CD4-positive, alpha-beta T cell treated with Interleukin-17A for 4 hours (primary cell): ENCODE data around the gene STX8.
"Not testable (repeated sequence)": the region's sequence is repeated elsewhere in the genome, so short reads cannot be mapped to it uniquely, and the experiment has no call there.

Source experiments
- DNase-seq: peaks from one replicate; pipeline ENCODE4 v3.0.0-alpha.2; 2020; ENCODE audit warnings: mixed read lengths

The STX8 gene, protein sequence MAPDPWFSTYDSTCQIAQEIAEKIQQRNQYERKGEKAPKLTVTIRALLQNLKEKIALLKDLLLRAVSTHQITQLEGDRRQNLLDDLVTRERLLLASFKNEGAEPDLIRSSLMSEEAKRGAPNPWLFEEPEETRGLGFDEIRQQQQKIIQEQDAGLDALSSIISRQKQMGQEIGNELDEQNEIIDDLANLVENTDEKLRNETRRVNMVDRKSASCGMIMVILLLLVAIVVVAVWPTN

DNA sequence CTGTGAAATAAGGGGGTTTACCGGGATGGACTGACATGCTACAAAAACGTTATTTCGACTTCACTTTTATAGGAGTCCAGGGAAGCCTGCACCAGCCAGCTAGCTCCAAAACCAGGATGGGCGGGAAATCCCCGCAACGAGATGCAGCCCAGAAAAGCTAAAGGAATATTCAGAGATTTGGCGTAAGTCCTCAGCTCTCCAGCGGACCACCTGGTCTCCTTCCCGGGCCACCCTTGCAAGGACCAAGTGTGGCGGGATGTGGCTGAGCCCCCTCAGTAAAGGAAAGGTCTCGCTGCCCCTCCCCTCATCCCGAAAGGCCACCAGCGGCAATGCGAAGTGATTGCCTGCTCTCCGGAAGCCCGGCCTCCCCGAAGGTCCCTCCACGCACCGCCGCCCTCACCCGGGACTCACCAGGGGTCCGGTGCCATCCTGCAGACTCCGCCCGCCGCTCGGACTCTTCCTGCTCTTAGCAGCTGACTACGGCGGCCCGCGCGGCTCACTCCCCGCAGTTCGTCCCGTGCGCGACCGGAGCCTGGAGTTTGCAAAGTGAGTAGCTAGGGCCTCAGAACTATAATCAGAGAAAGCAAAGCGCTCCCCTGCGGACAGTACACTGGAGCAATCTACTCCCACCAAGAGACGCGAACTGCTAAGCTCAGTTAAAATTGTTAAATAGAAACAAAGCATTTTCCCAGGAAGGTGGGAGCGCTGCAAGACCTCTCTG lies at the start of gene STX8:
Gene STX8 (minus strand): TSS at position 440 of the 721 bp plus-strand sequence. CDS start 12 bp downstream, at position 428.
- peak; percentile 84 for DNase-seq

DNA sequence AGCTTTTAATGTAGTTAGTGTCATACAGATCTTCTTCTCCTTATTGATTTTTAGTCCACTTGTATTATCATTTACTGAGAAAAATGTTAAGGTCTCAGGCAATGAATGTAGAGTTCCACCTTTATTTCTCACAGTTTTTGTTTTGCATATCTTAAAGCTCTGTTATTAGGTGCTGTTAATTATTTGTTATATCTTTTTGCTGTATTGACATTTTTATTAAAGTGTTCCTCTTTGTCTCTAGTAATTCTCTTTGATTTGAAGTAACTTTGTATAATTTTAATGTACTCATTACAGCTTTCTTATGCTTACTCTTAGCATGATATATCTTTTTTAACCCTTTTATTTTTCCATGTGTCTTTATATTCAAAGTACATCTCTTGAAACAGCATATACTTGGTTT lies 47.3 kb upstream of the STX8 start:
- DNase-seq, result no peak

DNA sequence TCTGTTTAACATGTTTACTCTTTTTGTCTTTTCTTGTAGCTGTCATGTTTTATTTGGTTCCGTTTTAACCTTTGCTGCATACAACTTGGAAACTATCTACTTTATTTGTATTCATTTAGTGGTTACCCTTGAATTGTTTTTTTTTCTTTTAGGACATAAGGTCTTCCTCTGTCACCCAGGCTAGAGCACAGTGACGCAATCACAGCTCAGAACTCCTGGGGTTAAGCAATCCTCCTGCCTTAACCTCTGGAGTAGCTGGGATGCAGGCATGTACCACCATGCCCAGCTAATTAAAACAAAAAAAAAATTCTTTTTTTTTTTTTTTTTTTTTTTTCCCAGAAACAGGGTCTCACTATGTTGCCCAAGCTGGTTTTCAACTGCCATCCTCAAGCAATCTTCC lies 39.9 kb upstream of the STX8 start:
- DNase-seq, result no peak

DNA sequence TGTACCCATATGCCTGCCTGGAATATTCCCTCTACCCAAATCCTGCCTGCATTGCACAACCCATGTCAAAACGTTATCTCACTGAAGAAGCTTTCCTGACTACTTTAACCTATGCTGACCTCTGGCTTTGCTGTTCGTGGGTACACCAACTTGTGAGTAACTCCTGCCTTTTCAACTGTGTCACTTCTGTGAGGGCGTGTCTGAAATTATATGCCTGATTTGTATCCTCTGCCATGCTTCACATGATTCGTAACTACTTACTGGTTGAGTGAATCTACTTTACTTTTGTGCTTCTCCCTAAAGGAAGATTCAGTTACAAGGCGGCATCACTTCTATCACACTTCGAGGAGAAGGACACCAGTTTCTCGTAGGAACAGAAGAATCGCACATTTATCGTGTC lies 36.4 kb upstream of the STX8 start:
- DNase-seq, result no peak

DNA sequence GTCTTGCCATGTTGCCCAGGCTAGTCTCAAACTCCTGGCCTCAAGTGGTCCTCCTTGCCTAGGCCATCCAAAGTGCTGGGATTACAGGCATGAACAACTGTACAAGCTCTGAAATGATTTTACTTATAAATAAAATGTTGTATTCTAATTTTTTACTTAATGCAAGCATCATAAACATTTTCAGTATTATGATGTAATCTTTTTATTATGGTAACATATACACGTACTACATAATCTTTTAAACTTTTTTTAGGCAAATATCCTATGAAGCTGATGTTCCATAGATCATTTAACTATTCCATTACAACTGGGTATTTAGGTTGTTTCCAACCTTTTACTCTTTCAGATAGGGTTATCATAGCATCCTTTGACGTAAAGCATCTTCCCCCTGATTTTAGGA lies 35.9 kb upstream of the STX8 start:
- DNase-seq, result no peak

DNA sequence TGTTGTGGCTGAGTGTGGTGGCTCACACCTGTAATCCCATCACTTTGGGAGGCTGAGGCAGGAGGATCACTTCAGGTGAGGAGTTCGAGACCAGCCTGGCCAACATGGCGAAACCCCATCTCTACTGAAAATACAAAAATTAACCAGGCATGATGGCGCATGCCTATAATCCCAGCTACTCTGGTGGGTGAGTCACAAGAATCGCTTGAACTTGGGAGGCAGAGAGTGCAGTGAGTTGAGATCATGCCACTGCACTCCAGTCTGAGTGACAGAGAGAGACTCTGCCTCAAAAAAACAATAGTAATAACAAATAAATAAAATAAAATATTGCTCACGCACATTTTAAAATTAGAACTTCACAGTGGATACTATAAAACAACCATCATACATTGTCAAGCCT lies 31.4 kb upstream of the STX8 start:
- DNase-seq, result not testable (repeated sequence)

DNA sequence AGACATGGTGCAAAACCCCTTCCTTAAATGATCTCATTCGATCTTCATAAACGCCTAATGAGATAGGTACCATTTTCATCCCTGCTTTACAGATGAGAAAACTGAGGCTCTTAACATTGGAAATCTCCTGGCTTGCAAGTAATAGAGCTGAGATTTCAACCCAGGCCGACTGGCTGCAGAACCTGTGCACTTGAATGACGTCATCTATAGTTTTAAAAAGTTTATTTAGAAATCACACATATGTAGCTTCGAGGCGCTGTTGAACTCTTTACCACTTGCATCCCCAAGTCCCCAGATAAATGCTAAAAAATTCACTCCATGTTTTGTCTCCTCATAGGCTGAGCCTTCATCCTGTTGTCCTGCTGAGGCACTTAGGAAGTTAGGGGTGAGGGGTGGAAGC lies 30.8 kb upstream of the STX8 start:
- DNase-seq, result no peak

DNA sequence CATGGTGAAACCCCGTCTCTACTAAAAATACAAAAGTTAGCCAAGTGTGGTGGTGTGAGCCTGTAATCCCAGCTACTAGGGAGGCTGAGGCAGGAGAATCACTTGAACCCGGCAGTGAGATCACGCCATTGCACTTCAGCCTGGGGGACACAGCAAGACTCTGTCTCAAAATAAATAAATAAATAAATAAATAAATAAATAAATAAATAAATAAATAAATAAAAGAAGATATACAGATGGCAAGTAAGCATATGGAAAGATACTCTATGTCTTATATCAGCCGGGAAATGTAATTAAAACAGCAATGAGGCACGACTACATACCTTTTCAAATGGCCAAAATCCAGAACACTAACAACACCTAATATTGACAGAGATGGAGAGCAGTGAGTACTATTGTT lies 29.0 kb upstream of the STX8 start:
- not testable (repeated sequence) for DNase-seq

DNA sequence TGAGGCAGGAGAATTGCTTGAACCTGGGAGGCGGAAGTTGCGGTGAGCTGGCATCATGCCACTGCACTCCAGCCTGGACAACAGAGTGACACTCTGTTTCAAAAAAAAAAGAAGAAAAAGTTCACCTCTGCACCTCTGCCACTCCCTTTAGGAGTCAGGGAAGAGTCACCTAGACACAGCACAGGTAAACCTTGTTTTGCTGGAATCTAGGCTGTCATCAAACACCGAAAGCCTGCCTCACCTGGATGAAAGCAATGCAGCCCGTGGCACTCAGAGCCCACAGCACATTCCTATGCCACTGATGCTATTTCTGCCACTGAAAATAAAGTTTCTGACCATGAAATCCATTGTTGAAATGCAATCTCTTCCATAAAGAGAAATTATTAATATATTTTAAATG lies 23.0 kb upstream of the STX8 start:
- DNase-seq, result no peak

DNA sequence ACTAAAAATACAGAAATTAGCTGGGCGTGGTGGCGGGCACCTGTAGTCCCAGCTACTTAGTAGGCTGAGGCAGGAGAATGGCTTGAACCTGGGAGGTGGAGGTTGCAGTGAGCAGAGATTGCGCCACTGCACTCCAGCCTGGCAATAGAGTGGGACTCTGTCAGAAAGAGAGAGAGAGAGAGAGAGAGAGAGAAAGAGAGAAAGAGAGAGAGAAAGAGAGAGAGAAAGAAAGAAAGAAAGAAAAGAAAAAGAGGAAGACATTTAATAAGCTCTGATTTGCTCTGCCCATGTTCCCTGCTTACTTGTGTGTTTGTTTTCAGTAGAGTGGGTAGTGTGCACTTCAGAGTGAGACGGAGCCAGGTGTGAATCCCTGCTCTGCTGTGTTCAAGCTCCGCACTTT lies 22.0 kb upstream of the STX8 start:
- not testable (repeated sequence) for DNase-seq

DNA sequence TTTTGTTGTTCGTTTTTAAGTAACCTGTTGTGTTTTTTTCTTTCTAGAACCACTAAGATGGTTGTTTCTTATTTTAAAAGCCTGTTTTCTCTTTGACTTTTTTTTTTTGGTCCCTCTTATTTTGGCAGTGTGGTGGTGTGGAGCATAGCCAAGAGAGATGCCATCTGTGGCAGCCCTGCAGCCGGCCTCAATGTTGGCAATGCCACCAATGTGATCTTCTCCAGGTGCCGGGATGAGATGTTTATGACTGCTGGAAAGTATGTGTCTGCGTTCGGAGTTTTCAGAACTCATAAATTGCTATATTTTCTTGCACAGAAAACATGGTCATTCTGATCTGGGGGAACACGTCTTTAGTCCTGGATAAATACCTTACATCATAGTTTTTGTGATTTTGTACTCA lies 18.4 kb upstream of the STX8 start:
- DNase-seq, result no peak

DNA sequence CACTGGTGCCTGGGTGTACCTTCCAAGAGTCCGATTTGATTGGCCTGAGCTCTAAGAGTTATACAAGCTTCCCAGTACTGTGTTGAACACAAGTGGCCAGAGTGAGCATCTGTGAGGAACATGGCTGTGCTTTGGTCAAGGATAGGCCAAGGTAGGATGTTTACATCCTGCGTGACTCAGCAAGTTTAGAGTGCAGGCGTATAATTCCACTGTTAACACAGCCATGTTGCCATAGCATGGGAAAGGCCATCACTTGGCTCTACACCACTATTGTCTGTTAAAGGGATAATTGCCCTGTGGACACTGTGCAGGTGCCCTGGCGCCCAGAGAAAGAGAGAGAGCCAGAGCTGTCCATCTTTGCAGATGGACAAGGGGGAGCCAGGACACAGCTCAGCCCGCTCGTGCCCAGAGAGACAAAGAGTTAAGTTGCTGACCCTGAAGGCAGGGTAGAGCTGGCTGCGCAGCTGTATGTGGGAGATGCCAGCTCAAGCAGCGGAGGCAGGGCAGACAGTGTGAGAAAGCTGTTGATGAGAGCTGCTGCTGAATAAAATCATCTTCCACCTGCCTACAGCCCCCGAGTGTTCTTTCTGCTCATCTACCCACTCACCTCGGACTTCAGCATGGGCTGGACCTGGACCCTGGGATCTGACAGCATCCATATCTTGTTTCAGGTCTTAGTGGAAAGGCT lies 12.5 kb upstream of the STX8 start:
- no peak for DNase-seq

DNA sequence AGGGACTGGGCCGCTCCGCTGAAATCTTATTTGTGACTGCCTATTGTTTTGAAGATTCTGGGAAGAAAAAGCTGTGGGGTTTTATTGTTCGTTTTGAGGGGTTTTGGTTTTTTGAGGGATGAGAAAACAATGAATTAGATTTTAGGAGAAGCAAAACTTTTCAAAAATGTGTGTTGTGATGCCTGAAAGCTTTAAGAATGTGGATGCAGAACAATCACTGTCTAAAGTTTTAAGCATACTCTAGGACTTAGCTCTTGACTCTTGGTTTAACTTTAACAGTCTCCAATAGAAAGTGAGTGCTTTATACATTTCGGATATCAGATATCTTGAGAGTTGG lies 1.7 kb upstream of the STX8 start:
- no peak for DNase-seq

DNA sequence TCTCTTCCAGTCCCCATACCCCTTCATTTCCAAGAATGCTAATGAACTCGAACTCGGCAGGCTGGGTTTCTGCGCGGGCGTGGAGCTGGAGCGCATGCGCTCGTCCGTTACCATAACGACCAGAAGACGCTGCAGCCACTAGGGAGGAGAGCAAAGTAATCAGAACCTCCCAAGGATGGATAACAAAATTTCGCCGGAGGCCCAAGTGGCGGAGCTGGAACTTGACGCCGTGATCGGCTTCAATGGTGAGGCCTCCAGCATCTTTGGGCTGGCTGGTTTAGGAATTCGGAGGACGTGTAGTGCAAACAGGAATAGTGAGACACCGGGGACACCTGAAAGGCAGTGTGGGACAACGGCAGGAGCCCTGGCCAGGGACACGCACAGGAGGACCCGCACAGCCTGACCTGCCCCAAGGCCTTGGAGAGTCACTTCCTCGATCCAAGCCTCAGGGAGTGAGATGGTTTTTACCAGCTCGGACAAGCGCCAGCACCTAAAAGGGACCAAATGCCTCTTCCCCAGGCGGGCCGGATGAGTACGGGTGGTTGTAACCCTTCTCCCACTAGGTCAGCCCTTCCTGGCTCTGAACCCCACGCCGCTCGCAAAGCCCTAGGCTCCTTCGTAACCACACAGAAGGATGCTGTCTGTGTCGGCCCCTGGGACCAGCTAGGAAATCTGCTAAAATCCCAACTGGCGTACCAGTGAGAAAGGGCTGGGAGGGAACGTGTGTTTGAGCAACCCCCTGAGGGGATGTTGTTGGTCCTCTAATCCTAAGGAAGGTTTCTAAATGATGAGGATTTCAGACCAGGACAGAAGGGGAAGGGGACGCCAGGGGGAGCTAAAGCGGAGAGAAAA lies 1.1 kb upstream of the STX8 start, which contains the start of gene CFAP52:
Gene CFAP52 (plus strand): TSS at position 122 of the 852 bp plus-strand sequence. CDS start 54 bp downstream, at position 176.
- DNase-seq, result peak; percentile 83

DNA sequence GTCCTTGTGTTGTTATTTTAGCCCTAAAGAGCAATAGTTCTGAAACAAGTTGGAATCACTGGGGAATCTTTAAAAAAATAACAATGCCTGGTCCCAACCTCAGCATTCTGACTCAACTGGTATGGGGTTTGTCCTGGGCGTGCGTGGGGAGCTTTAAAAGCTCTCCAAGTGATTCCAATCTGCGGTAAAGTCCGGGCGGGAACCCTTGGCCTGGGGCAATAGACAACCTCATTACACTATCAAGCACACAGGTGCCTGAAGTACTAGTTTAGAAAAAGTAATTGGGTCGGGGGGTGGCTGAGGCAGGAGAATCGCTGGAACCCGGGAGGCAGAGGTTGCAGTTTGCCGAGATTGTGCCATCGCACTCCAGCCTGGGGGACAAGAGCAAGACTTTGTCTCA lies 4.4 kb downstream of the STX8 start:
- no peak for DNase-seq

DNA sequence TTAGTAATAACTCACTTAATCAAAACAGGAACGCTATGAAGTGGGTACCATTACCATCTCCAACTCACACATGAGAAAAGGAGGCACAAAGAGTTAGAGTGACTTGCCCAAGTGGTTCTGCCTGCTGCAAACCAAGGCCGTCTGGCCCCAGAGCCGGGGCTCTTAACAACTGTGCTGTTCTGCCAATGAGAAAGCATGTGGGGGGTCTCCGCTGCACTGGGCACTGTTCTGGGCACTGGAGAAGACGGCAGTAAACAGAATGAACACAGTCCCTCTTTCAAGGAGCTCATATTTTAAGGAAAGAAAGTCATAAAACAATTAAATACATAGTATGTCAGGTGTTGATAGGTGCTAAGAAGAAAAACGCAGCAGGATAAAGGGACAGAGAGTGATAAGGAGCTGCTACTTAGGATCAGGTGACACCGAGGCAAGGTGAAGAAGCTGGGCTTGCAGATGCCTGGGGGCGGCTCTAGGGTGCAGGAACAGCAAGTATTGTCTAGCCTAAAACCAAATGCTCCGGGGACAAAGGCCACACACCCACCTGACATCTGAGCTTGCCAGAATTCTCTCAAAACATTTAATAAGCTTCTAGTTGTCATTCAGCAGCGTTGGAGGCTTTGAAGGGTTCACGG lies 6.5 kb downstream of the STX8 start:
- no peak for DNase-seq

DNA sequence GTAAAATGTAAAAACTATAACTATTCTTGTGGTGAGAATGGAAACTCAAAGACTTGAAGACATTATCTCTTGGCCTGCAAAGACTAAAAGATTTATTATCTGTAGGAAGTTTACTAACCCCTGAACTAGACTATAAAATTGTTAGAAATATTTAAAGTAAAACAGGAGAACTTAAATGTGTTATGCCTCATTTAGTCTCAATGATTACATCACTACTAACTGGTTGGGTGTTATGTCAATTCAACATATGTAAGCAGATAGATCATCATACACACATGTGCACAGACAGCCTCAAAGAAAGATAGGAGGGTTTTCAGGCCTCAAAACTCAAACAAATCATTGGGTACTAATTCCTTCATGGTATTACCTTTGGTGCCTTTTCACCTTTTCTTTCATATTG lies 7.6 kb downstream of the STX8 start:
- DNase-seq, result no peak

DNA sequence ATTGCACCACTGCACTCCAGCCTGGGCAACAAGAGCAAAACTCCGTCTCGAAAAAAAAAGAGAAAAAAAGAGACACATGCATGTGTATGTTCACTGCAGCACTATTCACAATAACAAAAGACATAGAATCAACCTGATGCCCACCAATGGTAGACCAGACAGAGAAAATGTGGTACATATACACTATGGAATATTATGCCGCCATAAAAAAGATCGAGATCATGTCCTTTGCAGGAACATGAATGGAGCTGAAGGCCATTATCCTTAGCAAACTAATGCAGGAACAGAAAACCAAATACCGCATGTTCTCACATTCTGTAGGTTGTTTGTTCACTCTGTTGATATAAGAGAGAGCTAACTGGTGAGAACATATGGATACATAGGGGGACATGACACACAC lies 8.9 kb downstream of the STX8 start:
- DNase-seq, result not testable (repeated sequence)

DNA sequence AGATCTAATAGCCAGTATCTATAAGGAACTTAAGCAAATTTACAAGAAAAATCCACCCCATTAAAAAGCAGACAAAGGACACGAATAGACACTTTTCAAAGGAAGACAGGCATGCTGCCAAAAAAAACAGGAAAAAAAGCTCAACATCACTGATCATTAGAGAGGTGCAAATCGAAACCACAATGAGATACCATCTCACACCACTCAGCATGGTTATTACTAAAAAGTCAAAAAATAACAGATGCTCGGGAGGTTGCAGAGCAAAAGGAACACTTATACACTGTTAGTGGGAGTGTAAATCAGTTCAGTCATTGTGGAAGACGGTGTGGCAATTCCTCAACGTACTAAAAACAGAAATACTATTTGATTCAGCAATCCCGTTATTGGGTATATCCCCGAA lies 9.6 kb downstream of the STX8 start:
- peak; percentile 6 for DNase-seq

DNA sequence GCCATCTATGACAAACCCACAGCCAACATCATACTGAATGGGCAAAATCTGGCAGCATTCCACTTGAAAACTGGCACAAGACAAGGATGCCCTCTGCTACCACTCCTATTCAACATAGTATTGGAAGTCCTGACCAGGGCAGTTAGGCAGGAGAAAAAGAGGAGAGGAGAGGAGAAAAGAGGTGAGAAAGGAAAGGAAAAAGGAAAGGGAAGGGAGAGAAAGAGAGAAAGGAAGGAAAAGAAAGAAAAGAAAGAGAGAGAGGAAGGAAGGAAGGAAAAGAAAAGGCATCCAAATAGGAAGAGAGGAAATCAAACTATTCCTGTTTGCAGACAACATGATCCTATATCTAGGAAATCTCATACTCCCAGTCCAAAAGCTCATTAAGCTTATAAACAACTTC lies 11.5 kb downstream of the STX8 start:
- no peak for DNase-seq

DNA sequence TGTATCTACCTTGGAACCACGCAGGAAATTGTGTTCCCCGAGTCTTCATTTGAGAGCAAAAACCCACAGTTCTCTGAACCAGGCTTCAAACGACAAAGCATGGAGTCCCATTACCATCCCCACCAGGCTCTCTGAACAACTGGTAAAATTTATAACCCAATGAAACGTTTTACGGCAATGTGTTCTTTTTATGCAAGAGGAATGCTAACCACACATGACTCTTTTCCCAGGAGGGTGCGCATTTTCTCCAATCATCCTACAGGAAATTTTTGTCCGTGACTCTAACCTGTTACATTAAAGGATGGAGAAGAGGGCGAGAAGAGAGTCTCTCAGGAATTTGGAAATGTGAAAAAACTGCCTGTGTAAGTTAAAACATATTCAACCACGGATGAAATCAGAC lies 17.8 kb downstream of the STX8 start:
- DNase-seq, result no peak

DNA sequence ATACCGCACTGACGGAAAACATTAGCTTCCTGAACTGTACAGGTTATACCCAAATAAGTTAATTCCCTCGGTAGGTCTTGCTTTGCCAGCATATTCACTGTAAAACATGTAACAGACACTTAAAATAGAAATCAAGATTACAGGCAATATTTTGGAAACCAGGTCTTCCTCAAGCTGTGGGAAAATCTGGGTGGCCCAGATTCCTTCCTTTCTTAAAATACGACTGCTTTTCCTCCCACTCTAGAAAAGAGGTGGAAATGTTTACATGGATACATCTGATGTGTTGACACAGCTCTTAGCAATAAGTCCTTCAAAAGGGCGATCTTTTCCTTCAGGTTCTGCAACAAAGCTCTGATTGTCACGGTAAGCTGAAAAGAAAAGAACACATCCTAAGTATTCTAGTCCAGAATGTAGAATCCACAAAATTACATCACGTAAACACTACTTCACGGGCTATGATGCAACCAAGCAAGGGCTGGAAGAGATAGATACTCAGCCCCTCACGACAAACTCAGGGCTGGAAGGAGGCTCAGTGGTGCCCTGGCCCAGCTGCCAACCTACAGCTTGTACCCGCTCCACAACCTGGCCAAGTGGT lies 18.4 kb downstream of the STX8 start:
- DNase-seq, result no peak
